DMS 273 (cell line): Measurements from ENCODE around the gene CCDC86.
"Not testable (repeated sequence)": the region's sequence is repeated elsewhere in the genome, so short reads cannot be mapped to it uniquely, and the experiment has no call there.

Experiments used
- DNase-seq: peaks from one replicate; lab custom pipeline; 2025; ENCODE audit not compliant: unreplicated experiment; lab: John Stamatoyannopoulos, UW

The CCDC86 gene

GRCh38 chr11:60841797-60842667 is at the start of gene CCDC86:
Gene CCDC86 (plus strand): TSS chr11:60842113. CDS start chr11:60842125, 12 bp downstream.
- peak; percentile 97 for DNase-seq

GRCh38 chr11:60792521-60792920 is 49.4 kb upstream of the CCDC86 start:
- DNase-seq = no peak

DNA sequence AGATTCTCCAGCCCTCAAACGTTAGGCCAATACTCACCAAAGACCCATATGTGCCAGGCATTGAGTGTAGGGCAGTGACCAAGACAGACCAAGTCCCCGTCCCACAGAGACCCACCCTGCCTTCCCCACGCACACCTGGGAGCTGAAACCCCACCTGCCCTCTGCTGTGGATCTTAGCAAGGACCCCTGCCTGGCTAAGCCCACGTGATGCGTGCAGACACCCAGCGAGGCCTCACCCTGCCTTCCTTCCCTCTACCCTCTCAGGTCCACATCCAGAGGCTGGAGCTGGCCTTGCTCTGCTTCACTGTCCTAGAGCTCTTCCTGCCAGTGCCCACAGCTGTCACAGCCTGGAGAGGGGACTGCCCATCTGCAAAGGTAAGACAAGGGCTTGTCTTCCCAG is 46.6 kb upstream of the CCDC86 start:
- no peak for DNase-seq

GRCh38 chr11:60797846-60798630 is 43.9 kb upstream of the CCDC86 start:
- DNase-seq = no peak

DNA sequence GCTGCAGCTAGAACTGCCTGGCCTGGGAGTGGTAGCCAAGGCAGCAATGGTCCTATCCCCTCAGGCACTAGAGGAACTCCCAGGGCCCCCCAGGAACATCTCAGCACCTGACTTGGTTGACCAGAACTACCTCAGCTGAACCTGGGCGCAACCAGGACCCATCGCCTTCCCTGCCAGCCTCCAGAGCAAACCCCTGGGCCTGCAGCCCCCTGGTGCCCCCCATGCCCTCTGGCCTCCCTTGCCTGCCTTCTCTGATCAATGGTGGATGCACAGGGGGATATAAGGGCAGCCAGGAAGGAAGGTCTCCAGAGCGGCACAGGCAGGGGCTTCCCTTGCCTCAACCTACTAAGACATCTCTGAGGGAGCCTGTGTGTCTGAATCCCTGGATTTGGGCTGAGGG is 43.3 kb upstream of the CCDC86 start:
- no peak for DNase-seq

GRCh38 chr11:60801194-60801593 is 40.7 kb upstream of the CCDC86 start:
- no peak for DNase-seq

- DNase-seq = no peak
Observed at GRCh38 chr11:60803273-60803936, 38.5 kb upstream of the CCDC86 start.

GRCh38 chr11:60809249-60809648 is 32.7 kb upstream of the CCDC86 start:
- DNase-seq = no peak

GRCh38 chr11:60809691-60810090 is 32.2 kb upstream of the CCDC86 start:
- no peak for DNase-seq

DNA sequence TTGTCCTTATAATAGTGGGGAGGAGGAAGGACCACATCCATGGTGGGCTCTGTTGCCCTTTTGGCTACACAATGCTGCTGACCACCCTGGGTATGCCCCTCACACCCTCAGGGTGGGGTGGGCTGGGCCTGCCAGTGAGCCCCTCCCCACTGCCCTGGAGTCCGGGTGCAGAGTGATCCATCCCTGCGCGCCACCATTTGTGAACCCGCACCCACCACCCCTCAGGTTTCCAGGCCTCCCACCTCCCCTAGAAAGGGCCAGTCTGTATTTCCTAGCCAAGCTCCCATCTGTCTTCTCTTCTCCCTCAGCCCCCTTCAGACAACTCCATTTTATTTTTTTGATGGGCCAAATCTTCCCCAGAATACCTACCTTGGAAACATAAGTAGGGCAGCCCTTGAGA is 31.8 kb upstream of the CCDC86 start:
- DNase-seq = no peak

GRCh38 chr11:60810569-60810968 is 31.3 kb upstream of the CCDC86 start:
- no peak for DNase-seq

GRCh38 chr11:60813324-60813723 is 28.6 kb upstream of the CCDC86 start:
- DNase-seq = no peak

- DNase-seq = no peak
Observed at GRCh38 chr11:60814112-60814511, 27.8 kb upstream of the CCDC86 start.

DNA sequence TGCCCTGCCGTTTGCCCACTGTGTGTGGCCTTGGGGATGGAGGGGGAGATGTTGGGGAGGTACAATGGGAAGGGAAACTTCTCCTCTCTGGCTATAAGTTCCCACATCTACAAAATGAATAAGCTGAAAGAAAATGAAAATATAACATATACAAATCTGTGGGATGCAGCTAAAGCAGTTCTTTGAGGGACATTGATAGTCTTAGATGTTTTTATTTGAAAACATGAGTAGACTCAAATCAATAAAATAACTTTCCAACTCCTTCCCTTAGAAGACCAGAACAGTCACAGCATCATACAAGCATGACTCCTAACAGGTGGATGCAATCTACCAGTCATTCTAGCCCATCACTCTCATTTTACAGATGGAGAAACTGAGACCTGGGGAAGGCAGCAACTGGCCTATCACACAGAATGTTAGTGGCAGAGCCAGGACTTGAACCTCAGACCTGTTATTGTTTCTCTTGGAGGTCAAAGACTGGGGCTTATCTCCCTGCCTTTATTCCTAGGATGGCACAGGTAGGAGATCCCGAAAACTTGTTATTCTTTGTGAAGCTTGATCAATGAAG is 25.2 kb upstream of the CCDC86 start:
- DNase-seq = no peak

DNA sequence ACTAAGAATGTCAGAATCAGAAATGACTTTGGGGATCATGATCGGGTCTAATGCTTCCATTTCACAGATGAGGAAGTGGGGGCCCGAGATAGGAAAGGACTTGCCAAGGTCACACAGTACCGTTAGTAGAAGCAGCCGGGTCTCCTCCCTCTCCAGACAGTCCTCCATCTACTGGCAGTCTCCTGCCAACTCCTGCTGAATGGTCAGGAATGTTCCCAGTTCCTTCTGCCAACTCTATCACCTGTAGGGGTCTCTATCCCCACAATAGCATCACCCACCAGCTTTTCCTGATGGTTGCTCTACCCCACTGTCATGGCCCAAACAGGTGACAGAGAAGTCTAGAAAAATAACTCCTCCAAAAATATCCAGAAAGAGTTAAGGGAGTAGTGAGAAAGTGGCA is 23.9 kb upstream of the CCDC86 start:
- no peak for DNase-seq

DNA sequence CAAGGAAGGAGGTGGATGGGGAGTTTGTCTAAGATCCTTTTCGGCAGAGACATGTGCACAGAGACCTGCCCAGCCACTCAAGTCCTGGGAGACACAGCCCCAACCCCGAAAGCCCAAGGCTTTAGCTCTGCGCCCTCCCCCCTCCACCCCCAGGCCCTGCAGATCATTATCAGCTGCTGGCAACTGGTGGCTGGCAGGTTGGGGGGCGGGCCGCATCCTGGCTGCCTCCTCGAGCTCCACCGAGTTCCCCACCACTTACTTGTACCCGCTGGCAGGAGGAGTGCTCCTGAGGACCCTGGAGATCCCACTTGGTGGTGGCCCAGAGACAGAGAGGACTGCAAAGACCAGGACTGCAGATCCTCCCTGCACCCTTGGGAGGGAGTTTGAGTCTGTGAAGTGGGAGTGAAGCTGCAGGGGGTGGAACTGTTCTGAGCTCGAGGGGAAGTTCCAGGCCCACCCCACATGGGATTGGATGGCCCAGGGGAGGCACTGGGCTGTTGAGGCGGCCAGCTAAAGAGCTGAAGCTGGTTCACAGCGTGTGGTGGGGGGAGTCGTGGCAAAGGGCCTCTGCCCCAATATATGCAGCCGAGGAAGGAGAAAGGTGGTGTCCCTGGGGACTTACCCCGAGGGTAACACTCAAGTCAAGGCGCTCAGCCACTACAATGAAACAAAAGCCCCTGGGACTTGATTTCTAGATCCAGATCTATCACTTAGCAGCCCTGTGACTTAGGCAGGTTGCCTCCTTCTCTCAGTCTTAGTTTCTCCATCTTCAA is 19.9 kb upstream of the CCDC86 start:
- peak; percentile 62 for DNase-seq

DNA sequence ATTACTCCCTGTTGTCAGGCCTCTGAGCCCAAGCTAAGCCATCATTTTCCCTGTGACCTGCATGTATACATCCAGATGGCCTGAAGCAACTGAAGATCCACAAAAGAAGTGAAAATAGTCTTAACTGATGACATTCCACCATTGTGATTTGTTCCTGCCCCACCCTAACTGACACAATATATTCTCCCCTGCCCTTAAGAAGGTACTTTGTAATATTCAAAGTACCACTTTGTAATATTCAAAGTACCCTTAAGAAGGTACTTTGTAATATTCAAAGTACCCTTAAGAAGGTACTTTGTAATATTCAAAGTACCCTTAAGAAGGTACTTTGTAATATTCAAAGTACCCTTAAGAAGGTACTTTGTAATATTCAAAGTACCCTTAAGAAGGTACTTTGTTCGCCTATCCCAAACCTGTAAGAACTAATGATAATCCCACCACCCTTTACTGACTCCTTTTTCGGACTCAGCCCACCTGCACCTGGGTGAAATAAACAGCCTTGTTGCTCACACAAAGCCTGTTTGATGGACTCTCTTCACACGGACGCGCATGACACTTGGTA is 18.1 kb upstream of the CCDC86 start:
- DNase-seq = not testable (repeated sequence)

- no peak for DNase-seq
Observed at GRCh38 chr11:60825118-60825517, 16.8 kb upstream of the CCDC86 start.

DNA sequence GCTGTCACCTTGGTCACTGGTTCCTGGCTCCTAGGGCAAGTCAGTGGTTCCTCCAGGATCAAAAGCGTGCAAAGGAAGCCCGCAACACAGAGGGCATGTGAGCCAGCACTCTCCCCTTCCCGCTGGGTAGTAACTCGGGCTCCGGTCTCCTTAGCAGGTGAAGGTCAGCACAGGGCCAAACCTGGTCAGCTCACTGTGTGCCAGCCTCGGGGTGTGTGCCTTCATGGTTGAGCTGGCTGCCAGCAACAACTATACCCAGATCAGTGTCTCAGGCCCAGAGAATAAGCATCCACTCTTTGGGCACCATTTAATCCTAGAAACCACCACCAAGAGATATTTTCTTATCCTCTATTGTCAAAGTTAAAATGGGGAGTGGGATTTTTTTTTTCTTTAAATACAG is 16.1 kb upstream of the CCDC86 start:
- no peak for DNase-seq

DNA sequence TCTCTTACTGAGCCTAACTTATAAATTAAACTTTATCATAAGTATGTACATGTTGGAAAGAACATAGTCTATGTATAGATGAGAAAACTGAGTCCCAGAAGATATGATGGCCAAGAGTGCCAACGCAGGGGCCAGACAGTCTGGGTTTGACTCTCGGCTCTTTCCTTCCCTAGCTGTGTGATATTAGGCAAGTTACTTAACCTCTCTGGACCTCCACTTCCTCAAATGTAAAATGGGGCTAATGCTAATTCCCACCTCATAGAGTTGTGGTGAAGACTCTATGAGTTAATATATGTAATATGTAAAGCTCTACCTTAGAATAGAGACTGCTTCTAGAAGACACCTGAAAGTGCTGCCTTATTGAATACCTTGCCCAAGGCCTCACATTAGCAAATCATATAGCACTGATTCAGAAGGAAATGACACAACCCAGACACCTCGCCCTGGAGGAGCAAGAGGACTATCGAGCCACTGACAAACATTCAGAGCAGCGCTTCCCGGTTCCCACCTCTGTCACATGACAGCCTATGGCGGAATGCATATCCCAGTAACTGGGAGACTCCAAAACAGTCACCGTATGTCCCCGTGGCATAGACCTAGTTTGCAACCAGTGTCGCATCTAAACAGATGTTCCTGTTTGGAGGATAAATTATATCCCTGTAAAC is 11.3 kb upstream of the CCDC86 start:
- no peak for DNase-seq
